Brain microvascular endothelial cell (primary cell): ENCODE data around the gene EMP2.

Source experiments
- DNase-seq: peaks from one replicate; pipeline ENCODE4 v3.0.0-alpha.2; 2020
- H3K27ac ChIP-seq: fragments of 250-450 bp; sonication (Bioruptor Pico); 2 replicates; pipeline ENCODE4 v1.5.1; 2020; ENCODE audit warnings: mild to moderate bottlenecking, moderate library complexity
- H3K27me3 ChIP-seq: fragments of 250-450 bp; sonication (Bioruptor Pico); replicated peaks from 2 replicates; pipeline ENCODE4 v1.5.1; 2020; ENCODE audit warnings: mild to moderate bottlenecking
- H3K36me3 ChIP-seq: fragments of 250-450 bp; sonication (Bioruptor Pico); replicated peaks from 2 replicates; pipeline ENCODE4 v1.5.1; 2020; ENCODE audit warnings: mild to moderate bottlenecking
- H3K4me3 ChIP-seq: 2 replicates; pipeline ENCODE4 v1.5.1; 2011; ENCODE audit warnings: low read depth, mild to moderate bottlenecking, control low read depth, low read length, moderate library complexity
- in situ Hi-C: cut with HindIII; loops from 2 replicates; pipeline ENCODE4 v1.10.0; 2017; ENCODE audit warnings: low sequenced_read_pairs, low pct_ligation_motif_present
- TF ChIP-seq, protein P1 (sequence below): IDR thresholded peaks from 2 replicates; pipeline ENCODE4 v1.5.1; 2011; ENCODE audit warnings: low read depth, mild to moderate bottlenecking, moderate library complexity, low read length, control low read depth, inconsistent platforms; ENCODE audit errors: missing control alignments

Gene EMP2

GRCh38 chr16:10599626-10600025 lies 19.2 kb upstream of the EMP2 start:
- TF ChIP-seq, protein P1, sequence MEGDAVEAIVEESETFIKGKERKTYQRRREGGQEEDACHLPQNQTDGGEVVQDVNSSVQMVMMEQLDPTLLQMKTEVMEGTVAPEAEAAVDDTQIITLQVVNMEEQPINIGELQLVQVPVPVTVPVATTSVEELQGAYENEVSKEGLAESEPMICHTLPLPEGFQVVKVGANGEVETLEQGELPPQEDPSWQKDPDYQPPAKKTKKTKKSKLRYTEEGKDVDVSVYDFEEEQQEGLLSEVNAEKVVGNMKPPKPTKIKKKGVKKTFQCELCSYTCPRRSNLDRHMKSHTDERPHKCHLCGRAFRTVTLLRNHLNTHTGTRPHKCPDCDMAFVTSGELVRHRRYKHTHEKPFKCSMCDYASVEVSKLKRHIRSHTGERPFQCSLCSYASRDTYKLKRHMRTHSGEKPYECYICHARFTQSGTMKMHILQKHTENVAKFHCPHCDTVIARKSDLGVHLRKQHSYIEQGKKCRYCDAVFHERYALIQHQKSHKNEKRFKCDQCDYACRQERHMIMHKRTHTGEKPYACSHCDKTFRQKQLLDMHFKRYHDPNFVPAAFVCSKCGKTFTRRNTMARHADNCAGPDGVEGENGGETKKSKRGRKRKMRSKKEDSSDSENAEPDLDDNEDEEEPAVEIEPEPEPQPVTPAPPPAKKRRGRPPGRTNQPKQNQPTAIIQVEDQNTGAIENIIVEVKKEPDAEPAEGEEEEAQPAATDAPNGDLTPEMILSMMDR: no peak
- in situ Hi-C loops: no loop called here

DNA sequence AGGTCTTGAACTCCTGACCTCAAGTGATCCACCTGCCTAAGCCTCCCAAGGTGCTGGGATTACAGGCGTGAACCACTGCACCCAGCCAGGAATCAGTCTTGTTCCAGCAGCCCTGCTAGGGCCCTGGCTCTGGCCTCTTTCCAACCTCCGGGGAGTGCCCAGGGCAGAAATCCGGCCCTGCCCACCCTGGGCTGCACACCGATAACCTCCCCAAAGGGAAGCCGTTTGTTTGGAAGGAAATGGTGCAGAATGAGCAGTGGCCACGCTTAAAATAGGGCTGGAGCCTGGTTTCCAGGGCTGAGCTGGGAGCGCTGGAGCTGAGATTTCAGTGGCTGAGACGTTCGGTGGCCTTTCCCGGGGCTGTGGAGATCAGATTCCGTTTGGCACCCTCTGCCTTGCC lies 17.8 kb upstream of the EMP2 start:
- H3K36me3 ChIP-seq: no peaks in the 10 kb centered on the region
- H3K27me3 ChIP-seq: no peaks in the 10 kb centered on the region
- in situ Hi-C loops: no loop called here
- no peak overlapping the region for H3K4me3 ChIP-seq
- no peak for DNase-seq
- H3K27ac ChIP-seq: no peak overlapping the region
- TF ChIP-seq, protein P1: no peak

More at GRCh38 chr16:10599626-10600025, 19.2 kb upstream of the EMP2 start:
- H3K4me3 ChIP-seq: no peak overlapping the region
- no peak for DNase-seq
- H3K27me3 ChIP-seq: no peaks in the 10 kb centered on the region
- H3K36me3 ChIP-seq: no peaks in the 10 kb centered on the region
- no peak overlapping the region for H3K27ac ChIP-seq

DNA sequence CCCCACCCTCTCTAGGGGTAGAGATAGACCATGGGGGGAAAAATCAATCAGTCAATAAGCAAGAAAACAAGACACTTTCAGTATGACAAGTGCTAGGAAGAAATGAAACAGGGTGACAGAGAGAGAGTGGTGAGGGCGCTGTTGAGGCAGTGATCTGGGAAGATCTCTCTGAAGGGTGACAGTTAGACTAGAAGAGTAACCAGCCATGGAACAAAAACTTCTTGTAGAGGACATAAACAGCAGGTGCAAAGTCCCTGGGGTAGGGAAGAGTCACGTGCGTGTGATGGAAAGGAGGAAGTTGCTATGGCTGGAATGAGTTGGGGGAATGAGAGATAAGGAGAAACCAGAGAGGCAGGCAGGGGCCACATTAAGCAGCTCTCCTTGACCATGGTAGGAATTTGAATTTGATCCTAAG lies 16.8 kb upstream of the EMP2 start:
- DNase-seq: no peak
- Histone ChIP-seq H3K36me3 (no peaks in the 10 kb centered on the region), H3K27ac (no peak overlapping the region), H3K27me3 (no peaks in the 10 kb centered on the region), H3K4me3 (no peak overlapping the region)
- TF ChIP-seq, protein P1: no peak
- in situ Hi-C loops: no loop called here

- in situ Hi-C loops: no loop called here
- DNase-seq: no peak
- TF ChIP-seq, protein P1: no peak
- H3K4me3 ChIP-seq: no peak overlapping the region
- no peaks in the 10 kb centered on the region for H3K36me3 ChIP-seq
- H3K27ac ChIP-seq: no peak overlapping the region
- H3K27me3 ChIP-seq: no peaks in the 10 kb centered on the region
These were observed 14.0 kb upstream of the EMP2 start for GRCh38 chr16:10594312-10594950.

DNA sequence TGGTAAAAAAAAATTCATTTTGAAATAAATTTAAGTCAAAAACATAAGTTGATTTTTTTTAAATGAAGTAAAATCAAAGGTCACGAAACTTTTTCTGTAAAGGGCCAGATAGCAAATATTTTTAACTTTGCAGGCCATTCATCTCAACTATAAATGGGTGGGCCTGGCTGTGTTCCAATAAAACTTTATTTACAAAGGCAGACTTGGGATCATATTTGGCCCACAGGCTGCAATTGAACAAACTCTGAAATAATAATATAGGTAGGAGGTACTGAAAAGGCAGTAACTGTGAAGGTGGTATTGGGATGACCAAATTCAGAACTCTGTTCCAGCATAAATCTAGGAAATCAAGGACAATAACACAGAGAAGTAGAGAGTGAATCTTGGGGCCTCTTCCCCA lies 12.2 kb upstream of the EMP2 start:
- no peak overlapping the region for H3K27ac ChIP-seq
- no peaks in the 10 kb centered on the region for H3K27me3 ChIP-seq
- H3K4me3 ChIP-seq: no peak overlapping the region
- in situ Hi-C loops: no loop called here
- DNase-seq: no peak
- TF ChIP-seq, protein P1: no peak
- no peaks in the 10 kb centered on the region for H3K36me3 ChIP-seq

GRCh38 chr16:10590342-10590741 lies 9.9 kb upstream of the EMP2 start:
- H3K27ac ChIP-seq: no peak overlapping the region
- H3K36me3 ChIP-seq: no peaks in the 10 kb centered on the region
- no peaks in the 10 kb centered on the region for H3K27me3 ChIP-seq
- in situ Hi-C loops: no loop called here
- H3K4me3 ChIP-seq: no peak overlapping the region
- TF ChIP-seq, protein P1: no peak
- DNase-seq: no peak
